Esophagus muscularis mucosa (tissue), 4 donors: ENCODE results near the gene CAMLG. TPM values are rescaled to one million over a fixed set of nuclear protein-coding genes. Genes with fewer than 3 reads are reported as not detected.

Source experiments
- DNase-seq: peaks from one replicate; pipeline ENCODE4 v3.0.0-alpha.2; 2017; ENCODE audit errors: extremely low spot score
- H3K27ac ChIP-seq, 4 donors: fragments of 200-600 bp; sonication (generic); replicated peaks in 1 of 4; 1 replicate in 3 of 4; 2 replicates in 1 of 4; pipeline ENCODE4 v1.5.1; 2016 to 2019; ENCODE audit warnings: mild to moderate bottlenecking in 1 of 4
- H3K27me3 ChIP-seq, 4 donors: fragments of 200-600 bp; sonication (generic); one replicate each; pipeline versions ENCODE4 v1.5.1 to v1.6.0; 2016 to 2019
- H3K36me3 ChIP-seq, 4 donors: fragments of 200-600 bp; sonication (generic); one replicate each; pipeline ENCODE4 v1.5.1; 2016 to 2019
- H3K4me1 ChIP-seq, 4 donors: fragments of 200-600 bp; sonication (generic); one replicate each; pipeline ENCODE4 v1.5.1; 2016 to 2019
- H3K4me3 ChIP-seq, 4 donors: fragments of 200-600 bp; sonication (generic); 1 replicate in 2 of 4; 2 replicates in 2 of 4; pipeline ENCODE4 v1.5.1; 2016 to 2019; ENCODE audit warnings: mild to moderate bottlenecking in 4 of 4, moderate library complexity in 1 of 4
- H3K9me3 ChIP-seq, 4 donors: fragments of 200-600 bp; sonication (generic); 1 replicate in 3 of 4; 2 replicates in 1 of 4; pipeline ENCODE4 v1.5.1; 2016 to 2019
- CTCF ChIP-seq, 3 experiments: fragments of 200-600 bp in 2 of 3; fragments of 450-650 bp in 1 of 3; sonication (generic) in 2 of 3; IDR thresholded peaks; one replicate each; pipeline ENCODE4 v1.5.1; 2017 to 2019; ENCODE audit warnings: antibody characterized with exemption in 3 of 3, mild to moderate bottlenecking in 2 of 3, moderate library complexity in 1 of 3
- EP300 ChIP-seq: sonication (generic); formaldehyde crosslinking; IDR thresholded peaks from one replicate; pipeline ENCODE4 v1.6.1; 2017; ENCODE audit warnings: antibody characterized with exemption
- POLR2A ChIP-seq: fragments of 450-650 bp; IDR thresholded peaks from one replicate; pipeline ENCODE4 v1.6.1; 2017; ENCODE audit warnings: antibody characterized with exemption, moderate library complexity, mild to moderate bottlenecking, low read depth
- POLR2AphosphoS5 ChIP-seq, 2 donors: sonication (generic); formaldehyde crosslinking; IDR thresholded peaks; one replicate each; pipeline ENCODE4 v1.6.1; 2017; ENCODE audit warnings: antibody characterized with exemption in 2 of 2
- WGBS: methylation state at CpG from one replicate; pipeline ENCODE4 v1.1.5; 2018; 5-methylcytosine and 5-hydroxymethylcytosine counted together
- intact Hi-C: fragments of 100-400 bp; cut with DNase I; formaldehyde crosslinking; loops from one replicate; pipeline ENCODE4 v1.15.1; 2023
- total RNA-seq, 4 donors: library from RNA; depleted of rRNA; stranded (reverse); fragments of >200 nt; gene quantifications; one replicate each; pipeline versions ENCODE4 v1.1.0 to v1.2.1, GENCODE V29; 2016

CAMLG gene
- total RNA-seq, 4 donors from 2014 or later: 38.5 to 54.4 (median 49.8) TPM

GRCh38 chr5:134791580-134791979 is 53.2 kb downstream of the CAMLG start:
- H3K27ac ChIP-seq: no peak overlapping the region
- H3K9me3 ChIP-seq: no peaks in the 10 kb centered on the region
- intact Hi-C loops: loop anchor here (10.0 kb wide), 1 partner anchor 97 kb away; no protein-coding TSS in a partner anchor
- no peak for TF ChIP-seq POLR2AphosphoS5 (IDR thresholded peaks at IDR 0.05)
- TF ChIP-seq POLR2A: no peak
- no peak for TF ChIP-seq EP300
- no peak for TF ChIP-seq CTCF (IDR thresholded peaks at IDR 0.05)
- WGBS: 97% methylated on average over 2 of the region's 2 CpGs
- no peak overlapping the region for H3K4me3 ChIP-seq
- H3K4me1 ChIP-seq: no peaks in the 10 kb centered on the region
- H3K27me3 ChIP-seq: no peaks in the 10 kb centered on the region
- H3K36me3 ChIP-seq: peaks cover 63 to 100% (median 89%) of the 10 kb centered on the region in 4 donors
- DNase-seq: no peak

- WGBS: 85% methylated on average over 3 of the region's 3 CpGs
Observed at GRCh38 chr5:134792286-134792685, 53.9 kb downstream of the CAMLG start.

GRCh38 chr5:134793111-134793510 is 54.8 kb downstream of the CAMLG start:
- H3K27ac ChIP-seq: no peak overlapping the region
- no peaks in the 10 kb centered on the region for H3K9me3 ChIP-seq
- TF ChIP-seq POLR2AphosphoS5 (IDR thresholded peaks at IDR 0.05) (no peak), POLR2A (no peak), EP300 (no peak), CTCF (IDR thresholded peaks at IDR 0.05) (no peak)
- H3K4me1 ChIP-seq: no peaks in the 10 kb centered on the region
- intact Hi-C loops: loop anchor here (10.0 kb wide), 1 partner anchor 98 kb away; no protein-coding TSS in a partner anchor
- no peaks in the 10 kb centered on the region for H3K27me3 ChIP-seq
- DNase-seq: no peak
- peaks cover 69 to 100% (median 89%) of the 10 kb centered on the region in 4 donors for H3K36me3 ChIP-seq
- 90% methylated on average over 4 of the region's 4 CpGs for WGBS
- no peak overlapping the region for H3K4me3 ChIP-seq

More at GRCh38 chr5:134792286-134792685, 53.9 kb downstream of the CAMLG start:
- Histone ChIP-seq H3K9me3 (no peaks in the 10 kb centered on the region), H3K4me3 (no peak overlapping the region), H3K36me3 (peaks cover 65 to 100% (median 88%) of the 10 kb centered on the region in 4 donors), H3K27me3 (no peaks in the 10 kb centered on the region), H3K27ac (no peak overlapping the region), H3K4me1 (no peaks in the 10 kb centered on the region)
- no peak for TF ChIP-seq POLR2A
- no peak for DNase-seq
- intact Hi-C loops: loop anchor here (10.0 kb wide), 1 partner anchor 97 kb away; no protein-coding TSS in a partner anchor

GRCh38 chr5:134794082-134794481 is 55.7 kb downstream of the CAMLG start:
- intact Hi-C loops: loop anchor here (10.0 kb wide), 1 partner anchor 99 kb away; no protein-coding TSS in a partner anchor

GRCh38 chr5:134794819-134795218 is 56.5 kb downstream of the CAMLG start:
- WGBS: 96% methylated on average over 8 of the region's 8 CpGs
- H3K4me3 ChIP-seq: no peak overlapping the region
- peaks cover 65 to 100% (median 92%) of the 10 kb centered on the region in 4 donors for H3K36me3 ChIP-seq
- H3K9me3 ChIP-seq: no peaks in the 10 kb centered on the region
- no peak overlapping the region for H3K27ac ChIP-seq
- no peak for DNase-seq
- H3K27me3 ChIP-seq: no peaks in the 10 kb centered on the region
- TF ChIP-seq CTCF (IDR thresholded peaks at IDR 0.05) (no peak), EP300 (no peak), POLR2A (no peak), POLR2AphosphoS5 (IDR thresholded peaks at IDR 0.05) (no peak)
- intact Hi-C loops: loop anchor here (10.0 kb wide), 1 partner anchor 100 kb away; no protein-coding TSS in a partner anchor
- no peaks in the 10 kb centered on the region for H3K4me1 ChIP-seq

More at GRCh38 chr5:134794082-134794481, 55.7 kb downstream of the CAMLG start:
- no peaks in the 10 kb centered on the region for H3K27me3 ChIP-seq
- no peak overlapping the region for H3K27ac ChIP-seq
- DNase-seq: no peak
- WGBS: 88% methylated on average over 2 of the region's 2 CpGs
- H3K4me3 ChIP-seq: no peak overlapping the region
- H3K36me3 ChIP-seq: peaks cover 71 to 100% (median 93%) of the 10 kb centered on the region in 4 donors
- no peaks in the 10 kb centered on the region for H3K9me3 ChIP-seq
- TF ChIP-seq CTCF (IDR thresholded peaks at IDR 0.05) (no peak), POLR2AphosphoS5 (IDR thresholded peaks at IDR 0.05) (no peak), EP300 (no peak), POLR2A (no peak)
- no peaks in the 10 kb centered on the region for H3K4me1 ChIP-seq
